A673 (cell line): ENCODE data around the gene CACNG4. TPM values are rescaled to one million over a fixed set of nuclear protein-coding genes. Genes with fewer than 3 reads are reported as not detected.

Experiments used
- Bru-seq: library from RNA; stranded (reverse); fragments of 400-500 nt; gene quantifications from one replicate; lab custom pipeline; 2021; lab: Mats Ljungman, UMichigan
- BruChase-seq, 2 experiments: library from RNA; stranded (reverse); fragments of 400-500 nt; gene quantifications; one replicate each; lab custom pipeline; 2021; lab: Mats Ljungman, UMichigan
- BruUV-seq: library from RNA; stranded (reverse); fragments of 400-500 nt; replicated peaks from 2 replicates; lab custom pipeline; 2021; lab: Mats Ljungman, UMichigan
- CTCF ChIA-PET: fragments of 300-600 bp; sonication (Branson Sonifier 250); formaldehyde crosslinking; loops from one replicate; lab custom pipeline; 2022; ENCODE audit warnings: antibody characterized with exemption; lab: Charles Lee
- POLR2A ChIA-PET: fragments of 300-600 bp; sonication (Branson Sonifier 250); formaldehyde crosslinking; loops from one replicate; lab custom pipeline; 2022; ENCODE audit warnings: antibody characterized with exemption; ENCODE audit not compliant: low non-redundant PET; lab: Charles Lee
- DNase-seq: peaks from one replicate; pipeline ENCODE4 v3.0.0-alpha.2; 2015; ENCODE audit warnings: low spot score
- H3K27ac ChIP-seq: fragments of 200-600 bp; sonication (generic); 2 replicates; pipeline ENCODE4 v1.5.1; 2016; ENCODE audit warnings: mixed run types, low read depth, mild to moderate bottlenecking, mixed read lengths, antibody characterized with exemption, low read length; ENCODE audit not compliant: poor library complexity, severe bottlenecking
- H3K27me3 ChIP-seq: fragments of 200-600 bp; sonication (generic); replicated peaks from 2 replicates; pipeline ENCODE4 v1.6.1; 2017; ENCODE audit warnings: mixed run types, low read depth, mild to moderate bottlenecking, mixed read lengths, antibody characterized with exemption, low read length; ENCODE audit not compliant: insufficient read depth, poor library complexity
- H3K36me3 ChIP-seq: fragments of 200-600 bp; sonication (generic); 2 replicates; pipeline ENCODE4 v1.6.1; 2016; ENCODE audit warnings: mixed run types, mild to moderate bottlenecking, mixed read lengths, antibody characterized with exemption, low read length; ENCODE audit not compliant: insufficient read depth, poor library complexity, severe bottlenecking
- H3K4me1 ChIP-seq: fragments of 200-600 bp; sonication (generic); 2 replicates; pipeline ENCODE4 v1.6.1; 2017; ENCODE audit warnings: mixed run types, mild to moderate bottlenecking, mixed read lengths, antibody characterized with exemption, low read length; ENCODE audit not compliant: insufficient read depth, poor library complexity, severe bottlenecking
- H3K4me3 ChIP-seq: fragments of 200-600 bp; sonication (generic); 2 replicates; pipeline ENCODE4 v1.5.1; 2016; ENCODE audit warnings: low read depth, mixed run types, mild to moderate bottlenecking, mixed read lengths, low read length; ENCODE audit not compliant: poor library complexity, severe bottlenecking
- H3K9me3 ChIP-seq: fragments of 200-600 bp; sonication (generic); 2 replicates; pipeline ENCODE4 v1.6.1; 2016; ENCODE audit warnings: mixed run types, low read depth, mild to moderate bottlenecking, mixed read lengths, antibody characterized with exemption, low read length; ENCODE audit not compliant: poor library complexity, severe bottlenecking
- EZH2 ChIP-seq: fragments of 200-600 bp; sonication (generic); IDR thresholded peaks from 2 replicates; pipeline ENCODE4 v1.6.1; 2017; ENCODE audit warnings: borderline replicate concordance, low read depth, mild to moderate bottlenecking, mixed read lengths, antibody characterized with exemption, low read length; ENCODE audit not compliant: poor library complexity, severe bottlenecking
- intact Hi-C: fragments of 100-400 bp; cut with micrococcal nuclease; formaldehyde crosslinking; loops from one replicate; pipeline ENCODE4 v1.10.0; 2022; ENCODE audit not compliant: unreplicated experiment
- long read RNA-seq: library from polyadenylated mRNA; stranded (forward); transcript quantifications from one replicate; pipeline ENCODE4 v2.0.0, GENCODE V29; 2022
- total RNA-seq: library from RNA; stranded (reverse); gene quantifications from 2 replicates; pipeline ENCODE4 v1.2.3, GENCODE V29; 2021
- TF ChIP-seq, protein P1 (sequence below): fragments of 300-800, 200-600 bp; sonication (generic); conservative IDR thresholded peaks from 2 replicates; pipeline ENCODE4 v1.5.1; 2017; ENCODE audit warnings: low read depth, mild to moderate bottlenecking, antibody characterized with exemption, low read length, moderate library complexity, mixed read lengths

Gene CACNG4
- total RNA-seq (9.7 and 9.9 TPM in 2 replicates), Bru-seq, nascent RNA (percentile 45 among the genes with signal in this experiment), BruChase-seq, experiment 1, labeled RNA remaining after a 2-hour chase (percentile 50 among the genes with signal in this experiment), BruChase-seq, experiment 2, labeled RNA remaining after a 6-hour chase (percentile 53 among the genes with signal in this experiment)
- long read RNA-seq, transcript CACNG4-201 (4 exons, 3,380 nt) = major isoform, 8 of 10 reads
- long read RNA-seq, partial matches to known transcripts = 2 of 10 reads
- long read RNA-seq, other reads (novel, unspliced or antisense) = 0 of 10 reads

DNA sequence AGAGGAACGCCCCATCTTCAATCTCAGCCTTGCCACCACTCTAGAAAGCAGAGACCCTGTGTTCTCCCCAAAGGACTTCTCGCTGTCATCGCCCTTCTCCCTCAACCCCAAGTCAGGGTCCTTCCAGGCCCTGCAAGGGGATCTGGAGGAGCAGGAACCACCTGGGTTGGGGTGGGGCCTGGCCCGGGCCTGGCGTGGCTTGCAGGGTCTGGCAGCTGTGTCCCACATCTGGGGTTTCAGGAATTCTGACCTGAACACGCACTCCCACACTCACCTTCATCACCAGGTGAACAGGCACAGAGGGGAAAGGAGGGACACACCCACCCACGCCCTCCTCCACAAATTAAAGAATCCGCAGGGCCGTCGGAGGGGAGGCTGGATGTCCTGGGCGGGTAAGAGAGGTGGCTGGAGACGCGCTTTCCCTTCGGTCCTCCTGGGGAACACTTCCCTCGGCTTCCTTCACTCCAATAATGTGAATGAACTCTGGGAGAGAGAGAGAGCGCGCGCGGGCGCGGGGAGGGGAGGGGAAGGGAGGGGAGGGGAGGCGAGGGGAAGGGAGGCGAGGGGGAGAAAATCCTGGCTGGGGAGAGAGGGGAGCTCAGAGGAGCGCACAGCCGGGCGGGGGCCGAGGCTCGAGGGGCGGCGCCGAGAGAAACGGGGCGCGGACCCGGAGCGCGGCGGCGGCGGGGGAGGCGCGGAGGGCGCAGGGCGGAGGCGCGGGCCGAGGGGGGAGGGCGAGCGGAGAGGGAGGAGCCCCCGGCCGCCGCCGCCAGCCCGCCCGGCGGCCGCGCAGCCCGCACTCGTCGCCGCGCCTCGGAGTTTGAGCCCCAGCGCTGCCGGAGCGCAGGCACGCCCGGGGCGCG lies at the start of gene CACNG4:
Gene CACNG4 (plus strand): TSS at position 799 of the 863 bp plus-strand sequence. CDS start 205 bp downstream, outside the sequence.
- POLR2A ChIA-PET = no interaction called here
- H3K27ac ChIP-seq = no peak within 1 kb of the TSS
- DNase-seq = peak; percentile 59

DNA sequence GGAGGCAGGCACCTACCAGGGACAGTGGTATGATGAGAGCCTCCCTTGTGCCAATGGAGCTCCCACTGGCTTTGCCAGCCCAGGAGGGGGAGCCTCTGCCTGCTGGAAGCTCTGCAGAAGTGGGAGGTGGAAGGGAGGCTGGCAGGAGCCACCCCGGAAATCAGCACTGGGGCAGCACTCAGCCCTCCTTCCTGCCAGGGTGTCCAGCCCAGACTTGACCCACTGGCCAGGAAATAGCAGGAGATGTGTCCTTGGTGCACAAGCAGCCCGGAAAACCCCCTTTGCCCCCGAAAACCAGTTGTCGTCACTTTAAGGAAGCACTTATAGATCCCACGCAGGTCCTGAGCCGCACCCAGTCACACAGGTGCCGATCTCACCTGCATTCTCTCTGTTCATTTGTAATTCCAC lies 49.3 kb upstream of the CACNG4 start:
- H3K27ac ChIP-seq = no peak overlapping the region
- no peak for TF ChIP-seq EZH2
- TF ChIP-seq, protein P1, sequence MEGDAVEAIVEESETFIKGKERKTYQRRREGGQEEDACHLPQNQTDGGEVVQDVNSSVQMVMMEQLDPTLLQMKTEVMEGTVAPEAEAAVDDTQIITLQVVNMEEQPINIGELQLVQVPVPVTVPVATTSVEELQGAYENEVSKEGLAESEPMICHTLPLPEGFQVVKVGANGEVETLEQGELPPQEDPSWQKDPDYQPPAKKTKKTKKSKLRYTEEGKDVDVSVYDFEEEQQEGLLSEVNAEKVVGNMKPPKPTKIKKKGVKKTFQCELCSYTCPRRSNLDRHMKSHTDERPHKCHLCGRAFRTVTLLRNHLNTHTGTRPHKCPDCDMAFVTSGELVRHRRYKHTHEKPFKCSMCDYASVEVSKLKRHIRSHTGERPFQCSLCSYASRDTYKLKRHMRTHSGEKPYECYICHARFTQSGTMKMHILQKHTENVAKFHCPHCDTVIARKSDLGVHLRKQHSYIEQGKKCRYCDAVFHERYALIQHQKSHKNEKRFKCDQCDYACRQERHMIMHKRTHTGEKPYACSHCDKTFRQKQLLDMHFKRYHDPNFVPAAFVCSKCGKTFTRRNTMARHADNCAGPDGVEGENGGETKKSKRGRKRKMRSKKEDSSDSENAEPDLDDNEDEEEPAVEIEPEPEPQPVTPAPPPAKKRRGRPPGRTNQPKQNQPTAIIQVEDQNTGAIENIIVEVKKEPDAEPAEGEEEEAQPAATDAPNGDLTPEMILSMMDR = peak; percentile 68
- H3K36me3 ChIP-seq = no peaks in the 10 kb centered on the region
- H3K4me3 ChIP-seq = no peak overlapping the region
- no peaks in the 10 kb centered on the region for H3K9me3 ChIP-seq
- intact Hi-C loops = loop anchor here (2.0 kb wide), 1 partner anchor 244 kb away; no protein-coding TSS in a partner anchor
- peak; percentile 60 for DNase-seq
- BruUV-seq = no TSS peak
- POLR2A ChIA-PET = no interaction called here
- H3K27me3 ChIP-seq = no peaks in the 10 kb centered on the region
- H3K4me1 ChIP-seq = no peaks in the 10 kb centered on the region
- CTCF ChIA-PET = interaction anchor here (1.0 to 1.1 kb wide), 2 partner anchors 60 to 243 kb away, joined by 8 to 13 read pairs; no protein-coding TSS in a partner anchor

More for the DNA sequence above, at the start of gene CACNG4:
- H3K4me3 ChIP-seq = peak within 1 kb of the TSS; percentile 60
- H3K4me1 ChIP-seq = peaks cover 13% of the 10 kb centered on the region
- no peak for TF ChIP-seq EZH2
- TF ChIP-seq, protein P1 = no peak
- no peaks in the 10 kb centered on the region for H3K9me3 ChIP-seq
- no TSS peak for BruUV-seq
- H3K36me3 ChIP-seq = no peaks in the 10 kb centered on the region
- CTCF ChIA-PET = no interaction called here
- intact Hi-C loops = no loop called here
- peaks cover 27% of the 10 kb centered on the region for H3K27me3 ChIP-seq

DNA sequence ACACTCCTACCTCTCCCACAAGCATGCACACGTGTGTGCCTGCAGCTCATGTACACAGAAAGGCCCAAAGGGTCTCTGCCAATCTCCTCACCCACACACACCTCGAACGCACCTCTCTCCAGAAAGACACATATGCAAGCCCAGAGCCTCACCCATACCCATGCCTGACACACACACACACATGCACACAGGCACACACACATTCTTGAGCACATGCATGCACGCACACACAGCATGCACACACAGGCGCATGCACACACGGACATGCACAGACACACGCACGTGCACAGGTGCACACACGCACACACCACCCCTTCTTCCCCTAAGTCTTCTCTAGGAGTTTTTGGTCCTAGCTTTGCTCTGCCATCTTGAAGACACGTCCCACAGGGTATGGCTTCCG lies 48.7 kb upstream of the CACNG4 start:
- no peaks in the 10 kb centered on the region for H3K4me1 ChIP-seq
- BruUV-seq = no TSS peak
- no peak overlapping the region for H3K27ac ChIP-seq
- H3K4me3 ChIP-seq = no peak overlapping the region
- TF ChIP-seq, protein P1 = no peak
- no peak for TF ChIP-seq EZH2
- no peak for DNase-seq
- intact Hi-C loops = loop anchor here (2.0 kb wide), 1 partner anchor 243 kb away; no protein-coding TSS in a partner anchor
- CTCF ChIA-PET = interaction anchor here (1.0 to 1.1 kb wide), 2 partner anchors 60 to 242 kb away, joined by 8 to 13 read pairs; no protein-coding TSS in a partner anchor
- H3K36me3 ChIP-seq = no peaks in the 10 kb centered on the region
- H3K9me3 ChIP-seq = no peaks in the 10 kb centered on the region
- no peaks in the 10 kb centered on the region for H3K27me3 ChIP-seq
- POLR2A ChIA-PET = no interaction called here
